Right lobe of liver (tissue), 4 donors: ENCODE measurements around the gene CCL27.

Source experiments
- CTCF ChIP-seq, 4 donors: fragments of 200-600 bp in 3 of 4; fragments of 450-650 bp in 1 of 4; IDR thresholded peaks; one replicate each; pipeline versions ENCODE4 v1.5.1 to v1.8.0; 2016 to 2022; ENCODE audit warnings: antibody characterized with exemption in 4 of 4, mild to moderate bottlenecking in 2 of 4
- POLR2A ChIP-seq: fragments of 450-650 bp; IDR thresholded peaks from one replicate; pipeline ENCODE4 v1.6.1; 2017; ENCODE audit warnings: antibody characterized with exemption, mild to moderate bottlenecking
- donor health status: DM: no; HTN: no; CAD: no.
- donor health status: DM: no; HTN: no; CAD: no.
- donor health status: DM: no; HTN: yes; CAD: no.

GRCh38 chr9:34615132-34615531, 47.3 kb downstream of the CCL27 start:
- TF ChIP-seq POLR2A: no peak
- TF ChIP-seq CTCF (IDR thresholded peaks at IDR 0.05): no peak
